ENCODE data around the gene SPRING1.
A peak's percentile ranks its signal among the peaks of the same experiment; 100 is the strongest.

The SPRING1 gene

DNA sequence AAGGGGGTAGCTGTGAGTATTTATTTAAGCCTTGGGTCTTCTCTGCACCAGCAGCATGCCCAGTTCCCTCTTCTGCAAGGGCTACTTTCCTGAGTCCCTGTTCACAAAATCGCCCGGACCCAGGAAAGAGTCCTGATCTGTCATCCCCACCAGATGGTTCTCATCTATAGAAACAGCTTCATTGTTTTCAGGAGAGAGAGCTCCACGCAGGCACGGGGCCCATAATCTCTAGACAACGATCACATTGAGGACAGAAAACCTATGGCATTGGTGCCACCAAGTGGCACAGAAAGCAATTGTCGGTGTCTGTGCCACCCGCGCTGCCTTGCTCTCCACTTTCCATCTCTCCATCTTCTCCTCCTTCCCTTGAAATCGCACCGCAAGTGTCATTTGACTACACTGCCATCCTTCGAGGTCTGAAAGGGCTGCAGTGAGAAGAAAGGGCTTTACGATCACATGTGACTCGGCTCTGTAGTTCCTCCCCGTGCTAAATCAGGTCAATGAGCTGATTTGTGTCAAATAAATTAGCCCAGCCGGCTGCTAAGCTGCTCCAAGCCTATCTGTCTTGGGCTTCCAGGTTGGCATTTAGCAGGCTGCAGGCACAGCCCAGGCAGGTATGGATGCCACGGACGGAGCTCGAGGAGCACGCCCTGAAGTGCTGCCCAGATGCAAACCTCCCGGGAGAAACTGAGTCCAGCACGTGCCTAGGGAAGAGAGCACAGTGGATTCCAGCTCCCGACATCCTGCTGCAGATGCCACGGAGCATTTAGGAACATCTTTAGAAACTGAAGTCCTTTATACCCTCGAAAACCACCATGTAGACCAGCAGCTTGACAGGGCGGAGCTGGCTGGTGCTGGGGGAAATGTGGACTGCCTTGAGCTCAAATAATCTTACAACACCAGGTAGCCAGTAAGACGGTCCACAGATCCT, 28.8 kb downstream of the SPRING1 start:
- TF ChIP-seq, protein P1, sequence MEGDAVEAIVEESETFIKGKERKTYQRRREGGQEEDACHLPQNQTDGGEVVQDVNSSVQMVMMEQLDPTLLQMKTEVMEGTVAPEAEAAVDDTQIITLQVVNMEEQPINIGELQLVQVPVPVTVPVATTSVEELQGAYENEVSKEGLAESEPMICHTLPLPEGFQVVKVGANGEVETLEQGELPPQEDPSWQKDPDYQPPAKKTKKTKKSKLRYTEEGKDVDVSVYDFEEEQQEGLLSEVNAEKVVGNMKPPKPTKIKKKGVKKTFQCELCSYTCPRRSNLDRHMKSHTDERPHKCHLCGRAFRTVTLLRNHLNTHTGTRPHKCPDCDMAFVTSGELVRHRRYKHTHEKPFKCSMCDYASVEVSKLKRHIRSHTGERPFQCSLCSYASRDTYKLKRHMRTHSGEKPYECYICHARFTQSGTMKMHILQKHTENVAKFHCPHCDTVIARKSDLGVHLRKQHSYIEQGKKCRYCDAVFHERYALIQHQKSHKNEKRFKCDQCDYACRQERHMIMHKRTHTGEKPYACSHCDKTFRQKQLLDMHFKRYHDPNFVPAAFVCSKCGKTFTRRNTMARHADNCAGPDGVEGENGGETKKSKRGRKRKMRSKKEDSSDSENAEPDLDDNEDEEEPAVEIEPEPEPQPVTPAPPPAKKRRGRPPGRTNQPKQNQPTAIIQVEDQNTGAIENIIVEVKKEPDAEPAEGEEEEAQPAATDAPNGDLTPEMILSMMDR (IDR thresholded peaks at IDR 0.05) = no peak
- no peak overlapping the region for H3K27ac ChIP-seq
- DNase-seq (ENCODE audit: low spot score) = no peak
- peak overlapping the region; percentile 40 for H3K4me3 ChIP-seq

DNA sequence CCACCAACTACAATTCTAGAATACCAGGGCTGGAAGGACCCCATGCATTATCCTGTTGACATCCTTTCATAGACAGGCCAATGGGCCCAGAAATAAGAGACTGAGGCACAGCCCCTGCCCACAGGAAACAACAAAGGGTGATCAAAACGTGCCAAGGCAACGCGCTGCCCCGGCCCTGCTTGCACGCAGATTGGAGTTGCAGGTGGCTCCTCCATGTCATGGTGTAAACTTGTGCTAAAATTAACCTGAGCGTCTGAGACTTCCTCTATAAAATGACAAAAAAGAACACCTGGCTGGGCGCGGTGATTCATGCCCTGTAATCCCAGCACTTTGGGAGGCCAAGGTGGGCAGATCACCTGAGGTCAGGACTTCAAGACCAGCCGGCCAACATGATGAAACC, 30.1 kb downstream of the SPRING1 start:
- DNase-seq (ENCODE audit: low spot score) = no peak
- TF ChIP-seq, protein P1 (IDR thresholded peaks at IDR 0.05) = no peak
- Histone ChIP-seq H3K4me3 (no peak overlapping the region), H3K27ac (no peak overlapping the region)

DNA sequence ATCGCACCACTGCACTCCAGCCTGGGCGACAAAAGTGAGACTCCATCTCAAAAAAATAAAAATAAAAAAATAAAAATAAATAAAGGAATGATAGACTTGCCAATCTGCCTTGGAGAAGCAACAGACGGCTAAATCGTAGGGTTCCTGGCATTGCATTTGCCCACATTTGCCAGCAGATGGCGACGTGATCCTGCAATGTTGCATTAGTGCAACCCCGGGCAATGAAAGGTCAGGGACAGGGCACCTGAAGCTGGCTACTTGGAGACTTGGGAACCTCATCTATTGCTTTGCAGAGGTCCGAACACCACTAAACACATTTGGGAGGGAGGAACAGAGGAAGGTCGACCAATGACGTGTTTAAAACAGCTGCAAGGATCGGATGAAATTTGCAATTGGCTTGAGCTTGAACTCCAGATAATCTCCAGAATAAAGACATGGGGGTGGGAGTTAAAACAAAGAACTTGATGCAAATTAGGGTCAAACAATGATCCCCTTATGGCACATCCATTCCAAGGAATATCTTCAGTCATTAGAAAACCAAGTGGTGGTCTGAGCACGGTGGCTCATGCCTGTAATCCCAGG, 34.6 kb downstream of the SPRING1 start:
- TF ChIP-seq, protein P1 (IDR thresholded peaks at IDR 0.05) = peak; percentile 92
- Histone ChIP-seq H3K27ac (no peak overlapping the region), H3K4me3 (no peak overlapping the region)
- DNase-seq (ENCODE audit: low spot score) = no peak

DNA sequence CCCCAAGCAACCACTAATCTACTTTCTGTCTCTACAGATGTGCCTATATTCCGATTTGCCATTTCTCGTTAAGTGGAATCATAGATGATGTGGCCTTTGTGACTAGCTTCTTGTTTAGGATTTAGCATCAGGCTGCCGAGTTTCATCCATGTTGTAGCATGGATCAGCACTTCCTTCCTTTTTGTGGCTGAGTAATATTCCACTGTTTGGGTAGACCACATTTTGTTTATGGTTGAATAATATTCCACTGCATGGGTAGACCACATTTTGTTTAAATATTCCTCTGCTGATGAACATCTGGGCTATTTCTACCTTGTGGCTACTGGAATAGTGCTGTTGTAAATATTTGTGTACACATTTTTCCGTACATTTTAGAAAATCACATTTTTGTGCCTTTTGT, 36.4 kb downstream of the SPRING1 start:
- TF ChIP-seq, protein P1 (IDR thresholded peaks at IDR 0.05) = no peak
- Histone ChIP-seq H3K4me3 (no peak overlapping the region), H3K27ac (no peak overlapping the region)
- no peak for DNase-seq (ENCODE audit: low spot score)

DNA sequence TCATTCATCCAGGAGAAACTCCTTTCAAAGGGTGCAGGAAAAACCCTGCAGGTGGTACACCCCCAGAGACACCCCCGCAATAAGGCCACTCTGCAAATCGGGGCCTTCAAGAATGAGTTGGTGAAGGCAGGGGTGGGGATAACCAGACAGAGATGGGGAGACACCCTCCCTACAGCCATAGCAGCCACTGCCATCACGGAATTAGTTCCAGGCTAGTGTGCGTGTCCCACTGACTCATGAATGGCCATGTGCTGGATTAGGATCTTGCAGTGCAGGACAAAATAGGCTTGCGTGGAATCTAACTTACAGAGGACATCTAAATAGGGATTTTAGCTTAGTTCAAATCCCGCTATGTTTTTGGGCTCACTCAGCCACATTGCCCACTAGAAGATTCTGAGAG, 37.8 kb downstream of the SPRING1 start:
- H3K27ac ChIP-seq = no peak overlapping the region
- DNase-seq (ENCODE audit: low spot score) = no peak
- no peak overlapping the region for H3K4me3 ChIP-seq
- TF ChIP-seq, protein P1 (IDR thresholded peaks at IDR 0.05) = no peak

DNA sequence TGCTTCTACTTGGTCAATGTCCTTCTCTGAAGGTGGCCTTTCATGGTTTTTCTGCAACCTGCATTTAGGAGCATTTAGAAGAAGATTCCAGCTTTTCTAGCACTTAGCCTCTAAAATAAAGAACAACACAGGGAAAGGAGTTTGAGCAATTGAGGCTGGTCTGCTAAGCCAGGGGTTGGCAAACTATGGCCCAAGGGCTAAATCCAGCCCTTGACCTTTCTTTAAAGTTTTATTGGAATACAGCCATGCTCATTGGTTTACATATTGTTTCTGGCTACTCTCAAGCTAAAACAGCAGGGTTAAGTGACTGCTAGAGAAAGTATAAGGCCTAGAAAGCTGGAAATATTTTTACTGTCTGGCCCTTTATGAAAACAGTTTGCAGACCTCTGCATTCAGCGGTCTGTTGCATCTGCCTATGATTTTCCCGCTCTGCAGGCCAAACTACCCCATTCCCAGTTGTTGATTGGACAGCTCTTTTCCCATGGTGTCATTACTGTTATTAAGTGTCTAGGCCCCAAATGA, 39.3 kb downstream of the SPRING1 start:
- no peak for DNase-seq (ENCODE audit: low spot score)
- H3K4me3 ChIP-seq = no peak overlapping the region
- TF ChIP-seq, protein P1 (IDR thresholded peaks at IDR 0.05) = no peak
- no peak overlapping the region for H3K27ac ChIP-seq
